ENCODE measurements around the gene TAF11.
"Not testable (repeated sequence)": the region's sequence is repeated elsewhere in the genome, so short reads cannot be mapped to it uniquely, and the experiment has no call there.

DNA sequence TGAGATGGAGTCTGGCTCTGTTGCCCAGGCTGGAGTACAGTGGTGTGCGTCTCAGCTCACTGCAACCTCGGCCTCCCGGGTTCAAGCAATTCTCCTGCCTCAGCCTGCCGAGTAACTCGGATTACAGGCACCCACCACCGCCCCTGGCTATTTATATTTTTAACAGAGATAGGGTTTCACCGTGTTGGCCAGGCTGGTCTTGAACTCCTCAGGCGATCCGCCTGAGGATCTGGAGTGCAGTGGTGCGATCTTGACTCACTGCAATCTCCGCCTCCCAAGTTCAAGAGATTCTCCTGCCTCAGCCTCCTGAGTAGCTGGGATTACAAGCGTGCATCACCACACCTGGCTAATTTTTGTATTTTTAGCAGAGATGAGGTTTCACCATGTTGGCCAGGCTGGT is 44.4 kb upstream of the TAF11 start:
- TF ChIP-seq CTCF, POLR2A, POLR2AphosphoS5, EP300 (IDR thresholded peaks at IDR 0.05): not testable (repeated sequence)
